Eye (tissue), 1 donor: ENCODE results near the gene ANKHD1.

Experiments used
- DNase-seq: peaks from one replicate; pipeline ENCODE4 v3.0.0-alpha.2; 2015

ANKHD1 gene

DNA sequence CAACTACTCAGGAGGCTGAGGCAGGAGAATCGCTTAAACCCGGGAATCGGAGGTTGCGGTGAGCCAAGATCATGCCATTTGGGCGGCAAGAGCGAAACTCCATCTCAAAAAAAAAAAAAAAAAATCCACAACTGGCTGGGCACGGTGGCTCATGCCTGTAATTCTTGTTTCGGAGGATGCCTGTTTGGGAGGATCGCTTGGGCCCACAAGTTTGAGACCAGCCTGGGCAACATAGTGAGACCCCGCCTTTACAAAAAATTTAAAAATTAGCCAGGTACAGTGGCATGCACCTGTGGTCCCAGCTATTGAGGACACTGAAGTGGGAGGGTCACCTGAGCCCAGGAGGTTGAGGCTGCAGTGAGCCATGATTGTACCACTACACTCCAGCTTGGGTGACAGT is 144.0 kb downstream of the ANKHD1 start:
- DNase-seq: no peak

DNA sequence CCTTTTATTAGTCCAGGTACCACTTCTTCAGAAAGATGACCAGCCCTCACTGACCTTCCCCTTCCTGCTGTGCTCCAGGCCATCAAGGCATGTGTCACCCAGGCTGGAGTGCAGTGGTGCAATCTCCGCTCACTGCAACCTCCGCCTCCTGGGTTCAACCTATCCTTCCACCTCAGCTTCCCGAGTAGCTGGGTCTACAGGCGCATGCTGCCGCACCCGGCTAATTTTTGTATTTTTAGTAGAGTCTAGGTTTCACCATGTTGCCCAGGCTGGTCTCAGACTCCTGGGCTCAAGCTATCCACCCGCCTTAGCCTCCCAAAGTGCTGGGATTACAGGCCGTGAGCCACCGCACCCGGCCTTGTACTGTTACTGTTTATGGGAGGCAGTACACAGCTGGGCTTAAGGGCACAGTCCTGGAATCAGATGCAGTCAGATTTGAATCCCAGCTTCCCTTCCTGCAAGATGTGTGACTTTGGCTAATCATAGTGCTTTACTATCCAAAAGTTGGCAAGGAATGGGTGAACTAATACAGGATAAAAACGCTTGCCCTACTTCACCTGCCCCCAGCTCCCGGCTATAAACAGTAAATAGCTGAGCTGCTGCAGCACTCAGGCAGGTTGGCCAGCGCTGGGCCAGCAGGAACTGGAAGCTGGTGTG is 145.3 kb downstream of the ANKHD1 start:
- no peak for DNase-seq

DNA sequence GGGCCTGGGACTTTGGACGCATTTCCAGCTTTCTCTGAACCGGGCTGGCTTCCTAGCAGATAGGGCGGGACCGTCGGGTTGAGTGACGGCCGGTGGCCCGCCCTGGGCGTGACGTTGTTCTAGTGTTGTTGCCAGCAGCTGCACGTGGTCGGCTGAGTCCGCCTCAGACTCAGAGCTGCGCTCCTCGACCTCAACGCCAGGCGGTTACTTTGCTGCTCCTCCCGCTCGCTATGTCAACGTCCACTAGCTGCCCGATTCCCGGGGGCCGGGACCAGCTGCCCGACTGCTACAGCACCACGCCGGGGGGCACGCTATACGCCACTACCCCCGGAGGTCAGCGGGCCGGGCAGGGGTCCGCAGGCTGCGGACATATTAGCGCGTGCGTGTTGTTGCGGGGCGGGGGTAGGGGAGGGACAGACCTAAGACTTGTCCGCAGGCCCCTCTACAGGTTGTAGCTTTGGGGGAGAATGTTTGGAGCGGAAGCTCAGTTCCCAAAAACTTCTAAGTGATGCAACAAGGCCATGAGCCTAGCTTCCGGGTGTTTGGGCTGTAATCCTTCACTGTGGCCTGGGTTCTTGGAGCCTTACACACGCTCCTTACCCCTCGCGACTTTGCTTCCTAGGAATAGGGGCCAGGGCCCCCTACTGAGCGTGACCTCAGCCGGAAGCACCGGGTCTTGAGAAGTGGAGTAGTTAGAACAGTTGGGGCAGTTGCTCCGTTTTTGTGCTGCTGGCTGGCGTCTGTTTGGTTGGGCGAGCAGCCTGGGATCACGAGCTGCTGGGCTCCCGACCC is 146.1 kb downstream of the ANKHD1 start, which contains the start of gene EIF4EBP3:
EIF4EBP3 (plus strand) TSS at position 155 of the 792 bp plus-strand sequence; CDS start at position 231, 76 bp downstream.
- peak; percentile 97 for DNase-seq

DNA sequence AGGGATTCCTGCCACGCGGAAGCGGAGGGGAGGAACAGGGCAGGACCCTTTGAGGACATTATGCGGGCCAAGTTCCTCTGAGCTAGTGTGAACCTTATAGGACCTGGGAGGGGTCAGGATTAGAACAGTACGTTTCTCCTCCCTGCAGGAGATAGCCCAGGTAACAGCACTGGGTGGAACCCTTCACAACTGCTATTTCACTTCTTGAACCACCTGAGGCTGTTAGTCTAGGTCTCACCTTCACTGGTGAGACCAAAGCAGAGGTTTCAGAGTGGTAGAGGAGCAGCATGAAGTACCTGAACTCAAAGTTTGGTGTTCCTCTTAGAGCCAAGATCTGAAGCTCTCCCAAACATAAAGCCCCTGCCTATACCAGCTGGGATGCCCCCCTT is 146.7 kb downstream of the ANKHD1 start:
- no peak for DNase-seq

DNA sequence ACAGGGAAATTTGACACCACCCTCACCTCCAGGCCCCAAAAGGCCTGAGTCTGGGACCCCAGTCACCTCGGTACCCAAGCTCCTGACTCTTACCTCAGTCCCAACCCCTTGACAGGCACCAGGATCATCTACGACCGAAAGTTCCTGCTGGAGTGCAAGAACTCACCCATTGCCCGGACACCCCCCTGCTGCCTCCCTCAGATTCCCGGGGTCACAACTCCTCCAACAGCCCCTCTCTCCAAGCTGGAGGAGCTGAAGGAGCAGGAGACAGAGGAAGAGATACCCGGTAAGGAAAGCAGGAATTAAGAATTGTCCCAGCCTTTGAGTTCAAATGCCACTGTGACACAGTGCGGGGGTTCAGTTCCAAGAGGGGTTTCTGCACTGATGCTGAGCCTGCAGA is 147.2 kb downstream of the ANKHD1 start:
- DNase-seq: no peak

DNA sequence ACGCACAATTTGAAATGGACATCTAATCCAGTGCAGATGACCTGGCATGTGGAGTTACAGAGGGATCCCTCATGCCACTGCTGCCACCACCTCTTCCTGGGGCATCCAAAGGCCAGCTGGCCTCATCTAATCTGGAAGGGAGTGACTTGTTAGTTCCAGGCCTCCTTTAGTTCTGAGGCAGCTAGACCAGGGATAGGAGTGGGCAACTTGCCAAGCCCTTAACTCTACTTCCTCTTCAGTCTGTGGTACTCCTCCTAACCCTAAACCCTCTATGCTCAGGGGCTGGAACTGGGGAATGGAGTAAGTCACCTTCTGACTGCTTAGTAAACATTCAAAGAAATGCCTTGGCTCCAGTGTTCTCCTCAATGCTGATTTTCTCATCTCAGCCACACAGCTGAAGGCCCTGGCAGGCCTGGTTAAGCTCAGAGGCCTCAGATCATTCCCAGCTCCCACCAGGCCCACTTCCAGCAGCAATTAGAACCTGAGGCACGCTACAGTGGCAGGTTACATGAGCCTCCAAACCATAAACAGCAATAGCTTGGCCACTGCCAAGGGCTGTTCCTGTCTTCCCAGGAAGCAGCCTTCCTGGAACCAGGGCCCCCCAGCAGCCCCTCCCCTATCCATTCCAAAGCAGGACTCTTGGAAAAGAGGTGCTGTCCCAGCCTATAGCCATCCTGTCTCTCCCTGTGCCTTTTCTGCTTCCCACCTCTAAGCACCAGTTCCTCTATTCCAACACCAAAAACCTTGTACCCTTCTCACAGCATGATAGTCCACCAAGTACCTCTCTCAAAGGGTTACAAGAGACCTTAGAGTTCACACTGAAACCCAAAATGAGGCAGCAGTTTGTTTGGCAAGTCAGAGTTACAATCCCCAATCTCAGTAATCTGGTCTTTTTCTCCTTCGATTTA is 147.9 kb downstream of the ANKHD1 start:
- peak; percentile 15 for DNase-seq

DNA sequence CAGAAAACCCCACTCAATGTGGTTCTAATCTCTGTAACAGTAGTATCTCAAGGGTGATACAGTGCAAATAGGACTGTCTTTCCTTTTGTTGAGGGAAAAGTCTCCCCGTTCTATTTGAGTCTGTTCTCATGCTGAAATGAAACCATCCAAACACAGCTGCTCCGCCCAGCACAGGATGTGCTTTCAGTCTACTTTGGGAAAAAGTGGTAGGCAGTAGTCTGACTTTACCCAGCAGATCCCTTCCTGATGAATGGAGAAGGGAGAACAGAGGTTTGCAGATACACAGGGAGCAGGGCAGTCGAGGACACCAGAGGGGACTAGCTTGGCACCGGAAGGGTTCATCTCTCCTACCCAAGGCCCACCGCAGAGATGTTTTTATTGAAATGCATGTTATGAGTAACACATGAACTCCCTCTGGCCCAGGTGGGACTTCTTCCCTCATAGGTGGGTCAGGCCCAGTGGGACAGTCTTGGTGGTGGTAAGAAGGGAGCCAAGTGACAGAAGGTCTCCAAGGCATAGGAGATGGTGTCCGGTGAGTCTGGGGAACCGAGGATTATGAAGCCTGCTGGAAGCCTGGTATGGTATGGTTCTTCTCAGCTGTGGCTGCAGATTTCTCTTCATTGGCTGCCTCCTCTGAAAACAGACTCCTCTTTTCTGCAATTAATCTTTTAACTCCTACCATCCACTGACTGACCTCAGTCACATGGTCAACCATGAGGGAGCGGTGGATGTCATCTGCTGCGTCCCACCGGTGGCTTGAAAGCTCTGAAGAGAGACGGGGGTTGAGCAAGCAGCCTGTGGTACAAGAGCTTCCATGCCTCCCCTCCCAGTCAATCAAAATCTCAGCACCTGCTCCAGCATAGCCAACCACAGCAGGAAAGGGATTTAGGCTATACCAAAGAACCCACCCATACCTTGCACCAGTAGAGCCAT is 148.8 kb downstream of the ANKHD1 start:
- no peak for DNase-seq

DNA sequence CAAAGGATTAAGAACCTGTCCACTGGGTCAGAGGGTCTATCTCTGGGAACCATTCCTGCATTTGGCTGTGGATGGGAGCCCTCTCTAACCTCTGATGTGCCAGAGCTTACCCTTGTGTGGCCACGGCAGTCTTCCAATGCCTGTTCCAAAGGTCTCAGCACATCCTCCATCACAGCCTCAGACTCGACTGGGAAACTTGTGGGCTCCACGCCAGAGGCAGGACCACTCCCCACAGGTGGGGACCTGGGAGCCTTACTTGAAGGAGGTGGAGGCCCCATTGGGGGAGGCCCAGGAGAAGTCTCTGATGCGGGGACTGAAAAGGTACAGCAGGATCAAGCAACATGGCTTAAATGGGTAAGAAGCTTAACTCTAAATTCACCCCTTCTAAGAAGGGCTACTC is 150.2 kb downstream of the ANKHD1 start:
- no peak for DNase-seq

DNA sequence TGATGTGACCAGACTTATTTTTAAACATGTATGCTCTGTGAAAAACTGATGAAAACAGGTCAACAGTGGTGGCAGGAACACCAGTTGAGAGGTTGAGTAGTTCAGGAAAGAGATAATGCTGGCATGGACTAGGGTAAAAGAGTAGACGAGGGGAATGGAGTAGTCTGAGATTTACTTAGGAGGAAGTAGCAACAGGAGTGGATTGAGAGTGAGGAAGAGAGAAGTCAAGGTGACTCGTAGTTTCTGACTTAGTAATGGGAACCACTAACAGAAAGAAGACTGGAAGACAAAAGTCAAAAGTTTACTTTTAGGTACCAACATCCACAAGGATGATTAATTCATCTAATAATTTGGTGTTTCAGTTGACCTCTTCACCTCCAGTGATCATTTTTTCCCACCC is 152.0 kb downstream of the ANKHD1 start:
- DNase-seq: no peak

DNA sequence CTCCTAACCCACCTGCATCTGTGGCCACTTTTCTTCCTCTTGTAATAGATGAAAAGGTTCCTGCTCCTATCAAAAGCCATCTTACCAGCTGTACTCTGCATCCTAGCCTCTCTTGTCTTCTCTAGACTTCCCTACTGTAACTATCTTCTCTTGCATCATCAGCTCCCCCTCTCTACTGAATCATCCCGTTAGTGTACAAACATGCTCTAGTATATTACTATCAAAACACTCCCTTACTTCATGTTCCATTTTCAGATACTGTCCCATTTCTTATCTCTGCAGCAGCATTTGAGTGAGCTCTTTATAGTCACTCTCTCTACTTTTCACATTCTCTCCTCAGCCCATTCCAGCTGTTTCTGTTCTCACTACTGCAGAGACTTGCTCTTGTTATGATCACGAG is 152.8 kb downstream of the ANKHD1 start:
- no peak for DNase-seq

DNA sequence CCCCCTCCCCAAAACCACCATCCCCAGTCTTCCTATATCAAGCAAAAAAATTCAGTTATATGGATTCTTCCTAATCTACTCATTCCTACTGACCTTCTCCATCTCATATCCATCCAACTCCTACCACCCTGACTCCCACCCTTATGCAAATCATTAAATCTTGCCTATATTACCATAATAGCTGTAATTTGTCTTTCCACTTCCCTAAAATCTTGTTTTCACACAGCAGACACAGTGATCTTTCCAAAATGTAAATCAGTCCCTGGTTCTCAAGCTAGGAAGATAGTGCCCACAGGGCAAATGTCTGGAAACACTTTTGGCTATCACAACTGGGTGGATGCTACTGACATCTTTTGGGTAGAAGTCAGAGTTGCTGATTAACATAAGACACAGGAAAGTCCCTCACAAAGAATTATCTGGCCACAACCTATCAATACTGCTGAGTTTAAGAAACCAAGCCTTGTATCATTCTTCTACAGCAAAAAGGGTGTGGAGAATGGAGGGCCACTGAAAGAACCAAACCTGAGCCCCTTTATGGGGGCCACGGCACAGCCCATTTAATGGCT is 154.2 kb downstream of the ANKHD1 start:
- no peak for DNase-seq

DNA sequence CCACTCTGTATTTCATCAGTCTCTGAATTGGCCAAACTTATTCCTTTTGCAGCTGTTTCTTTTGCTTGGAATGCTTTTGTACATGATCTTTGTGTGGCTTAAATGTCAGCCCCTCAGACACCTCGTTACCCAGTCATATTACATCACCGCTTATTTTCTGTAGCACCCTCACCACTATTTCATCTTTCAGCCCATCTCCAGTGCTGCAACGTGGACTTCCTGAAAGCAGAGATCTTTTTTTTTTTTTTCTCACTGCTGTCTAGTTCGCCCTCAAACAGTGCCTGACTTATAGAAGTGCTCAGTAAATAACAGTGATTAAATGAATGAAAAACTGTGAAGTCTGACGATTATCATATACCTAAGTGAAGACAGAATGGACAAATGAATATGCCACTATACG is 154.8 kb downstream of the ANKHD1 start:
- peak; percentile 33 for DNase-seq

DNA sequence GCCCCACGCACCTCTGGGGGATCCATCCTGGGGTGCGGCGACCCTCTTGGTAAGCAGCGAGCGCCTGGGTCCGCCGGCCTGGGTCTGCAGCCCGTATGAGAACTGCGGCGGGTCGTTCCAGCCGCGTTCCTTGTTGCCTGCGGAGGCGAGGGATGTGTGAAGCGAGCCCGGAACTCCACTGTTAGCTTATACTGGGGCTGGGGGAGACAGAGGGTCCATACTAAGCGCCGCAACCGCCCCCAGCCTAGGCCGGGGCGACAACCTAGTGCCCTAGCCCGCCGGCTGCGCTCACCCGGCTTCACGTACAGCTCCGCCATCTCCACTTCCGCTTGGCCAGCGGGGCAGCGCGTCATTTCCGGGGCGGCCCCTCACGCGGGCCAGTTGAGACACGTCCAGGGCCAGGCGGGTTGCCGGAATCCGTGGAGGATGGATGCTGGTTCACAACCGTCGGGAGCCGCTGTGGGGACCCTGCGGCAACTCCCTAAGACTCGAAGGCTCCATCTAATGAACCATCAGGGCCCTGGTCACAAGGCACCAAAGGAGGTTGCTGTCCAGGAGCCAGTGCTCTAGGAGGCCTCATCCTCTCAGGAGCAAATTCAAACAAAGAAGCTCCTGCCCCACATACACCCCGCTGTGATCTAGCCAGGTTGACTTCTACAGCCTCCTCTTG is 155.6 kb downstream of the ANKHD1 start, which contains the start of gene SRA1:
SRA1 (minus strand) TSS at position 338 of the 670 bp plus-strand sequence; CDS start at position 317, 21 bp downstream.
- peak; percentile 97 for DNase-seq

DNA sequence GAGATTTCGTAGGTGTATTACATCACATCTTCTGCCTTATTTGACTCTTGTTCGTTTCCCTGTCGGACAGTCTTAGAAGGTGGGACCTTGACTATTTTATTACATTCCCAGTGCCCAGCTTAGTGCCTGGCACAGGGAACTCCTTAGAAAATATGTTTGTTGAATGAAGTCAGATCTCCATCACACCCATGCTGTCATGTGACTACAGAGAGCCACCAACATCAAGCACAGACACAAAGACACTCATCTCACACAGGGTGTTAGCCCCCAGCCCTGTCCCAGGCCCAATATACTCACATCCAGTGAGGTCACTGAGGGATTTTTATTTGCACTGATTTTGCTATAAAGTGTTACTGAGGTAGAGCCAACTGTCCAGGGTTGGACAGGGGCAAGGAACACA is 156.3 kb downstream of the ANKHD1 start:
- DNase-seq: no peak

DNA sequence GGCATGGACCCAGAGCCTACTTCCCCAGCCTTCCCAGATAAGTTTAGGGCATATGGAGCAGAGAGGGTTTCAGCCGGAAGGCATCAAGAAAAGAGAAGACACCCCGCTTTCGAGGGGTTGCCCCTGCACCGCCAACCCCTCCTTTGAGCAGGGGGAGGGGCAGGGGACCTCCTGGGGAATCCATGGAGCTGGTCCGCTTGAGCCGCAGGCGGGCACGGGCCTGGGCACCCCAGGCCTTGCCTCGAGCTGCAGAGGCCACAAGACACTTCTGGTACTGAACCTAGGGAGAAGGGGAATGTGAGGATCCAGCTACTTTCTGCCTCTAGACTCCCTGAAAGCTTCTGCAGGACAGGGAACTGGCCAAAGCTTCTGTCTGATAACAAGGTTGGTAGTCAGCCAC is 156.9 kb downstream of the ANKHD1 start:
- no peak for DNase-seq

DNA sequence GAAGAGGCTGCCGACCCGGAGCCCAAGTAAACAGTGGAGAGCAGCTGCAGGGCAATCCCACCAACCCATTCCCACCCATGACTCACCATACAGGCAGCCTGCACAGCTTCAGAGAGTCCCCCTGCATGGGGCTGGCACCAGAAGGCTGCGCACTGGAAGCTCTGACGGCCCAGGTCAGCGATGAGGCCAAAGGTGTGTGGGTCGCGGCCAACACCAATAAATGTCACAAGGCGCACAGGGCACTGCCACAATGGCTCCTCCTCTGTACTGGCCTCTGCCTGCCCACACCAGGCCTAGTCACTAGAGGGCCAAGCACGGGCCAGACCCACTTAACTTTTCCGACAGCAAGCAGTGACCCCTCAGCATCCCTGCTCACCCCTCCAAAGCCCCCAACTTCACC is 158.6 kb downstream of the ANKHD1 start:
- no peak for DNase-seq

DNA sequence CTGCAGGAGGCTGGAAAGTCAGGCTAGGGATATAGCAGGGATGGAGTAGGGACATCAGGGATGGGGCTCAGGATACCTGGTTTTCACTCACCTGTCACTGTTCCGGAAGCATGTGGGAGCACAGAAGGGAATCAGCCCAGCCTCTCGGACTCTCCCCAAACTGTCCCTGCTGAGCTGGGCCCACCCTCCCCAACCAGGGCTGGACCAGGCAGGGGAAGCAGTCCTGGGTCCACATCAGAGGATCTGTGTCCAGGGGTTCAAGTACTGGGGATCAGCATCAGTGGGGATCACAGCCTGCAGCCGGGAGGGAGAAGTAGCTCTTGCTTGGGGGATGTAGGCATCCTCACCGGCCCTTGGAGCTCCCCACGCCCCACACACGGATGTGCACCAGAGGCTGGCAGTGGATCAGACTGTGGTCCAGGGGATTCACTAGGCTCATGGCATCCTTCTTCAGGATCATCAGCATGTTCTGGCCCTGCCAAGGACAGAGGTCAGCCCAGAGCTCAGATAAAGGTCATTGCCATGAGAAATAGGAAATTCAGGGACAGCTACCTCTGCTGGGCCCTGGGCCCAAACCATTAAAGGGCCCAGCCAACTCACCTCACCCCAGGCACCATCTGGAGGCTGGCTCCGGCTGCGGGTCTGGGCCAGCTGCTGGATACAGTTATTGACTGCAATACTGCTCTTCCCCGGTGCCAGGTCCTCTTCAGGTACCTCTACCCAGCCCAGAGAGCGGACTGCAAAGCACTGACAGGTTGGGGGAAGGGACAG is 160.3 kb downstream of the ANKHD1 start:
- DNase-seq: no peak

DNA sequence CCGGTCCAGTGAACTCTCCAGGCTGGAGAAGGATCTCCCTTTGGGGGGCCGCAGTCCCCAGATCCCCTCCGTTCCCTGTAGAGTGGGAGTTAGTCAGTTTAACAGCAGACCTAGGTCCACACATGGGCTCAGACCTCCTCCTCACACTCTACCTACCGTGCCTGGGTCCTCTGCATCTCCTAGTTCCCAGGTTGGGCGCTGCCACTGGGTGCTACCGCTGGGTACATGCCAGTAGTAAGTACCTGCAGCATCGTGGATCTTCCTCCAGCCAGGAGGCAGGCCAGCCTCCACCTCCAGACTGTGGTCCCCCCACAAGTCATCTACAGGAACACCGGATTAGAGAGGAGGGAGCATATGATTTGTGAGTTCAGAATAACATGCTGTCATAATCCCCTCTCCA is 162.0 kb downstream of the ANKHD1 start:
- no peak for DNase-seq

DNA sequence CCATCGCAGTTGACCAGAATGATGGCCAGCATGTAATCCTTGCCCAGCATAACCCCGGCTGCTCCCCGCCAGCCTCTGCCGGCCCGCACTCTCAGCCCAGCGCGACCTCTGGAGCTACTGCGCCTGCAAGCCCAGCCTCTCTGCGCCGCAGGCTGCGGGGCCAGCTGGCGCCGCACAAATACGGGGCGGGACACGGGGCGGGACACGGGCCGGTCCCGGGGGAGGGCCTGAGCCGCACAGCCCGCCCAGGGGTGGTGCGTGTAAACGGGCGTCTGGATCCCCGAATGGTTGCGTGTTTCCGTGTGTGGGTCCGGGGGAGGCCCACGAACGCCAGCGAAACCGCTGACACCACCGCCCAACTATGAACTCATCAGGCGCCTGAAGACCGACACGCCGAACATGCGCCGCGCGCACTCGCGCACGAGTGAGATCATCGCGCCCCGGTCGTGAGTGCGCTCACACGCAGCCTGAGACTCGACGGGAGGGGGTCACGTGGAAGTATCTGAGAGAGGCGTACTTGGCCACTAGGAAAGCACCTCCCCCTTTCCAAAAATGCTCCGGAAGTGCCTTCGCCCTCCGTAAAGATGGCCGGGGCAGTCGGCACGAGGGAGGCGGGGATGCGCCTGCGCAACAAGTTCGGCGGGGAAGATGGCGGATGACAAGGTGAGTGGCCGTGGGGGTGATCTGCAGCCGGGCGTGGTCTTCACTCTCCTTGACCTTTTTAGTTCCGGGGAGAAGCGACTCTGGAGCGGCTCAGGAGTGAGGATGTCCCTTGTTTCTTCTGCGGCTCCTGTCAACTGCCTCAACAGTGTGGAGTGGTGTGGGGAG is 162.8 kb downstream of the ANKHD1 start, which contains the start of the genes APBB3 and SLC35A4:
APBB3 (minus strand) TSS at position 403 of the 828 bp plus-strand sequence; CDS start at position 50, 353 bp downstream.
SLC35A4 (plus strand) TSS at position 633 of the 828 bp plus-strand sequence. CDS start 2,342 bp downstream, outside the sequence.
- peak; percentile 99 for DNase-seq
